Stimulated activated CD8-positive, alpha-beta memory T cell treated with anti-CD3 and anti-CD28 coated beads, Interleukin-2, amount 100 ng/mL, for 1 hour (primary cell): Measurements from ENCODE around the gene GRM3.

Experiments
- DNase-seq, 2 donors: peaks; one replicate each; pipeline ENCODE4 v3.0.0-alpha.2; 2020; ENCODE audit warnings: low read depth in 2 of 2

The GRM3 gene

GRCh38 chr7:86786376-86786775, 142.7 kb downstream of the GRM3 start:
- DNase-seq = no peak

GRCh38 chr7:86788948-86789347, 145.2 kb downstream of the GRM3 start:
- DNase-seq = no peak

GRCh38 chr7:86790383-86790782, 146.7 kb downstream of the GRM3 start:
- no peak for DNase-seq

GRCh38 chr7:86792260-86792659, 148.6 kb downstream of the GRM3 start:
- DNase-seq = no peak

- no peak for DNase-seq
These were observed 149.4 kb downstream of the GRM3 start for GRCh38 chr7:86793136-86793535.

GRCh38 chr7:86814661-86815379, 171.1 kb downstream of the GRM3 start:
- no peak for DNase-seq

- no peak for DNase-seq
These were observed 171.8 kb downstream of the GRM3 start for GRCh38 chr7:86815556-86815955.

- no peak for DNase-seq
These were observed 175.2 kb downstream of the GRM3 start for GRCh38 chr7:86818903-86819302.

- DNase-seq = no peak
These were observed 180.1 kb downstream of the GRM3 start for GRCh38 chr7:86823769-86824168.

GRCh38 chr7:86825264-86825663, 181.6 kb downstream of the GRM3 start:
- no peak for DNase-seq

GRCh38 chr7:86826948-86827347, 183.2 kb downstream of the GRM3 start:
- DNase-seq = no peak

- DNase-seq = no peak
These were observed 189.7 kb downstream of the GRM3 start for GRCh38 chr7:86833360-86833759.

GRCh38 chr7:86837235-86837634, 193.5 kb downstream of the GRM3 start:
- no peak for DNase-seq

GRCh38 chr7:86844608-86845007, 200.9 kb downstream of the GRM3 start:
- no peak for DNase-seq

- no peak for DNase-seq
These were observed 202.9 kb downstream of the GRM3 start for GRCh38 chr7:86846494-86847190.

GRCh38 chr7:86848226-86848625, 204.5 kb downstream of the GRM3 start:
- DNase-seq = no peak

- DNase-seq = no peak
These were observed 207.9 kb downstream of the GRM3 start for GRCh38 chr7:86851566-86851965.

- no peak for DNase-seq
These were observed 219.7 kb downstream of the GRM3 start for GRCh38 chr7:86863452-86863851.

GRCh38 chr7:86867163-86867762, 223.6 kb downstream of the GRM3 start:
- DNase-seq = no peak

- no peak for DNase-seq
These were observed 232.4 kb downstream of the GRM3 start for GRCh38 chr7:86876146-86876545.

- no peak for DNase-seq
These were observed 240.4 kb downstream of the GRM3 start for GRCh38 chr7:86884152-86884551.

- no peak for DNase-seq
These were observed 245.8 kb downstream of the GRM3 start for GRCh38 chr7:86889501-86889900.

- DNase-seq = no peak
These were observed 254.5 kb downstream of the GRM3 start for GRCh38 chr7:86898171-86898570.
